HepG2 (cell line): ENCODE data around the gene EIF1. TPM values are rescaled to one million over a fixed set of nuclear protein-coding genes. Genes with fewer than 3 reads are reported as not detected.

ENCODE experiments used
- ARHGAP35 ChIP-seq: sonication (generic); formaldehyde crosslinking; IDR thresholded peaks from 2 replicates; pipeline ENCODE4 v1.9.0; 2022; ENCODE audit warnings: mild to moderate bottlenecking, inconsistent platforms, moderate library complexity, missing genetic modification reagents, borderline replicate concordance
- EEA1 ChIP-seq: sonication (generic); formaldehyde crosslinking; IDR thresholded peaks from 2 replicates; pipeline ENCODE4 v1.5.1; 2020; ENCODE audit warnings: mild to moderate bottlenecking, missing genetic modification reagents, borderline replicate concordance
- ETV6 ChIP-seq: sonication (generic); formaldehyde crosslinking; conservative IDR thresholded peaks from 2 replicates; pipeline ENCODE4 v1.4.0; 2020; ENCODE audit warnings: missing genetic modification reagents
- NONO ChIP-seq, 2 experiments: fragments of 450-650 bp in 1 of 2; sonication (generic) in 1 of 2; formaldehyde crosslinking in 1 of 2; IDR thresholded peaks in 1 of 2; conservative IDR thresholded peaks in 1 of 2; 2 replicates each; pipeline versions ENCODE4 v1.6.1 to v1.8.0; 2017 to 2022; ENCODE audit warnings: mild to moderate bottlenecking in 1 of 2, missing genetic modification reagents in 1 of 2, moderate library complexity in 1 of 2
- PCBP2 ChIP-seq: fragments of 200-400 bp; formaldehyde crosslinking; optimal IDR thresholded peaks from 2 replicates; pipeline ENCODE3; 2018; ENCODE audit warnings: low read length, low read depth; ENCODE audit not compliant: poor library complexity, severe bottlenecking
- POLR2A ChIP-seq, 2 experiments: IDR thresholded peaks; 2 replicates each; pipeline ENCODE4 v1.6.1; 2011; ENCODE audit warnings: low read depth in 2 of 2, low read length in 2 of 2, mild to moderate bottlenecking in 1 of 2, moderate library complexity in 1 of 2; ENCODE audit not compliant: insufficient read depth in 1 of 2
- REST ChIP-seq, 2 experiments: IDR thresholded peaks; 2 replicates each; pipeline ENCODE4 v1.6.1; 2011 to 2012; ENCODE audit warnings: low read length in 2 of 2, borderline replicate concordance in 1 of 2, low read depth in 1 of 2, mild to moderate bottlenecking in 1 of 2, moderate library complexity in 1 of 2
- SRSF9 ChIP-seq: fragments of 200-400 bp; formaldehyde crosslinking; IDR thresholded peaks from 2 replicates; pipeline ENCODE4 v1.6.1; 2018; ENCODE audit warnings: borderline replicate concordance, mild to moderate bottlenecking, low read depth, low read length; ENCODE audit not compliant: insufficient read depth, poor library complexity, severe bottlenecking
- ZKSCAN5 ChIP-seq: sonication (generic); formaldehyde crosslinking; IDR thresholded peaks from 2 replicates; pipeline ENCODE4 v1.5.1; 2020; ENCODE audit warnings: mild to moderate bottlenecking, missing genetic modification reagents
- ZNF576 ChIP-seq: sonication (generic); formaldehyde crosslinking; IDR thresholded peaks from 2 replicates; pipeline ENCODE4 v1.4.0; 2020; ENCODE audit warnings: mild to moderate bottlenecking, missing genetic modification reagents
- ZNF614 ChIP-seq: IDR thresholded peaks from 2 replicates; pipeline ENCODE4 v1.6.1; 2018; ENCODE audit warnings: missing biosample characterization, missing genetic modification reagents, inconsistent platforms, borderline replicate concordance
- ZNF644 ChIP-seq: IDR thresholded peaks from 2 replicates; pipeline ENCODE4 v1.6.1; 2016; ENCODE audit warnings: low read depth
- ZNF674 ChIP-seq: sonication (generic); formaldehyde crosslinking; IDR thresholded peaks from 2 replicates; pipeline ENCODE4 v1.5.0; 2020; ENCODE audit warnings: low read depth, mild to moderate bottlenecking, missing genetic modification reagents
- ZNF776 ChIP-seq: sonication (generic); formaldehyde crosslinking; IDR thresholded peaks from 2 replicates; pipeline ENCODE4 v1.4.0; 2020; ENCODE audit warnings: mild to moderate bottlenecking, missing genetic modification reagents
- ZNF792 ChIP-seq: IDR thresholded peaks from 2 replicates; pipeline ENCODE4 v1.6.1; 2016
- polyA plus RNA-seq, 8 experiments: library from polyadenylated mRNA; depleted of rRNA in 3 of 8; stranded (reverse) in 7 of 8; unstranded in 1 of 8; fragments of >200 nt; fragmentation: Illumina TruSeq in 4 of 8; extraction: Trizol in 4 of 8; gene quantifications; 2 replicates each; pipeline versions ENCODE4 v1.2.1 to v1.2.3, GENCODE V29; 2011 to 2016; ENCODE audit warnings: low read depth in 4 of 8, missing spikeins in 1 of 8, mixed read lengths in 1 of 8; ENCODE audit not compliant: insufficient read depth in 1 of 8
- total RNA-seq, 5 experiments: library from RNA; depleted of rRNA; stranded (reverse); fragments of >200 nt; fragmentation: Illumina TruSeq; extraction: Trizol; gene quantifications; 2 replicates each; pipeline ENCODE4 v1.2.3, GENCODE V29; 2016; ENCODE audit warnings: low read depth in 1 of 5
- TF ChIP-seq, protein P1 (sequence below): sonication (generic); formaldehyde crosslinking; conservative IDR thresholded peaks from 2 replicates; pipeline ENCODE4 v1.8.0; 2022; ENCODE audit warnings: mild to moderate bottlenecking, moderate library complexity, missing genetic modification reagents
- TF ChIP-seq, protein P2 (sequence below): sonication (generic); formaldehyde crosslinking; IDR thresholded peaks from 2 replicates; pipeline ENCODE4 v1.4.0; 2020; ENCODE audit warnings: missing genetic modification reagents, borderline replicate concordance
- TF ChIP-seq, protein P3 (sequence below): IDR thresholded peaks from 2 replicates; pipeline ENCODE4 v1.6.1; 2016; ENCODE audit warnings: low read depth, control low read depth

EIF1 gene
- total and polyA plus RNA-seq, 2 of the 13 experiments (the other 11 are each of a cell fraction or from before 2014, with no cell fraction given), result 147 to 517 TPM

- TF ChIP-seq REST (IDR thresholded peaks at IDR 0.05; ENCODE audit: borderline replicate concordance in 1 of 2, low read depth in 1 of 2, low read length in 2 of 2) (no peak), ZKSCAN5 (no peak), ARHGAP35 (no peak), ZNF792 (CRISPR knock-in tag) (peak; percentile 86; the same call in 1 of the 2 replicates), SRSF9 (no peak), ZNF576 (no peak), ZNF614 (CRISPR knock-in tag) (peak; percentile 66), ZNF776 (CRISPR knock-in tag) (peak; percentile 87), PCBP2 (no peak), ZNF644 (CRISPR knock-in tag) (peak; percentile 51; the same call in 1 of the 2 replicates), EEA1 (CRISPR knock-in tag) (peak; percentile 72; the same call in 1 of the 2 replicates), POLR2A (IDR thresholded peaks at IDR 0.05; ENCODE audit: insufficient read depth in 1 of 2, low read depth in 2 of 2, low read length in 2 of 2) (peak in 1 of 2 experiments; percentile 66; a peak in 2 of 4 replicates), NONO (IDR thresholded peaks at IDR 0.05) (no peak), NONO (CRISPR knock-in tag; conservative IDR thresholded peaks at IDR 0.05) (no peak; the same call in 1 of the 2 replicates), ETV6 (CRISPR knock-in tag) (no peak), ZNF674 (CRISPR knock-in tag) (no peak)
- TF ChIP-seq, protein P1, sequence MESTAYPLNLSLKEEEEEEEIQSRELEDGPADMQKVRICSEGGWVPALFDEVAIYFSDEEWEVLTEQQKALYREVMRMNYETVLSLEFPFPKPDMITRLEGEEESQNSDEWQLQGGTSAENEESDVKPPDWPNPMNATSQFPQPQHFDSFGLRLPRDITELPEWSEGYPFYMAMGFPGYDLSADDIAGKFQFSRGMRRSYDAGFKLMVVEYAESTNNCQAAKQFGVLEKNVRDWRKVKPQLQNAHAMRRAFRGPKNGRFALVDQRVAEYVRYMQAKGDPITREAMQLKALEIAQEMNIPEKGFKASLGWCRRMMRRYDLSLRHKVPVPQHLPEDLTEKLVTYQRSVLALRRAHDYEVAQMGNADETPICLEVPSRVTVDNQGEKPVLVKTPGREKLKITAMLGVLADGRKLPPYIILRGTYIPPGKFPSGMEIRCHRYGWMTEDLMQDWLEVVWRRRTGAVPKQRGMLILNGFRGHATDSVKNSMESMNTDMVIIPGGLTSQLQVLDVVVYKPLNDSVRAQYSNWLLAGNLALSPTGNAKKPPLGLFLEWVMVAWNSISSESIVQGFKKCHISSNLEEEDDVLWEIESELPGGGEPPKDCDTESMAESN (CRISPR knock-in tag), result peak; percentile 59; the same call in 1 of the 2 replicates
- TF ChIP-seq, protein P2, sequence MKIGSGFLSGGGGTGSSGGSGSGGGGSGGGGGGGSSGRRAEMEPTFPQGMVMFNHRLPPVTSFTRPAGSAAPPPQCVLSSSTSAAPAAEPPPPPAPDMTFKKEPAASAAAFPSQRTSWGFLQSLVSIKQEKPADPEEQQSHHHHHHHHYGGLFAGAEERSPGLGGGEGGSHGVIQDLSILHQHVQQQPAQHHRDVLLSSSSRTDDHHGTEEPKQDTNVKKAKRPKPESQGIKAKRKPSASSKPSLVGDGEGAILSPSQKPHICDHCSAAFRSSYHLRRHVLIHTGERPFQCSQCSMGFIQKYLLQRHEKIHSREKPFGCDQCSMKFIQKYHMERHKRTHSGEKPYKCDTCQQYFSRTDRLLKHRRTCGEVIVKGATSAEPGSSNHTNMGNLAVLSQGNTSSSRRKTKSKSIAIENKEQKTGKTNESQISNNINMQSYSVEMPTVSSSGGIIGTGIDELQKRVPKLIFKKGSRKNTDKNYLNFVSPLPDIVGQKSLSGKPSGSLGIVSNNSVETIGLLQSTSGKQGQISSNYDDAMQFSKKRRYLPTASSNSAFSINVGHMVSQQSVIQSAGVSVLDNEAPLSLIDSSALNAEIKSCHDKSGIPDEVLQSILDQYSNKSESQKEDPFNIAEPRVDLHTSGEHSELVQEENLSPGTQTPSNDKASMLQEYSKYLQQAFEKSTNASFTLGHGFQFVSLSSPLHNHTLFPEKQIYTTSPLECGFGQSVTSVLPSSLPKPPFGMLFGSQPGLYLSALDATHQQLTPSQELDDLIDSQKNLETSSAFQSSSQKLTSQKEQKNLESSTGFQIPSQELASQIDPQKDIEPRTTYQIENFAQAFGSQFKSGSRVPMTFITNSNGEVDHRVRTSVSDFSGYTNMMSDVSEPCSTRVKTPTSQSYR (CRISPR knock-in tag), result peak; percentile 91
- TF ChIP-seq, protein P3, sequence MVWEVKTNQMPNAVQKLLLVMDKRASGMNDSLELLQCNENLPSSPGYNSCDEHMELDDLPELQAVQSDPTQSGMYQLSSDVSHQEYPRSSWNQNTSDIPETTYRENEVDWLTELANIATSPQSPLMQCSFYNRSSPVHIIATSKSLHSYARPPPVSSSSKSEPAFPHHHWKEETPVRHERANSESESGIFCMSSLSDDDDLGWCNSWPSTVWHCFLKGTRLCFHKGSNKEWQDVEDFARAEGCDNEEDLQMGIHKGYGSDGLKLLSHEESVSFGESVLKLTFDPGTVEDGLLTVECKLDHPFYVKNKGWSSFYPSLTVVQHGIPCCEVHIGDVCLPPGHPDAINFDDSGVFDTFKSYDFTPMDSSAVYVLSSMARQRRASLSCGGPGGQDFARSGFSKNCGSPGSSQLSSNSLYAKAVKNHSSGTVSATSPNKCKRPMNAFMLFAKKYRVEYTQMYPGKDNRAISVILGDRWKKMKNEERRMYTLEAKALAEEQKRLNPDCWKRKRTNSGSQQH (CRISPR knock-in tag), result no peak
Measured at GRCh38 chr17:41665566-41666236, 23.0 kb upstream of the EIF1 start (continued).
